Effector memory CD4-positive, alpha-beta T cell (primary cell): Measurements from ENCODE around the gene SSBP4.

ENCODE experiments used
- DNase-seq, 3 donors: peaks; one replicate each; pipeline ENCODE4 v3.0.0-alpha.2; 2020
- H3K27ac ChIP-seq: 2 replicates; pipeline ENCODE4 v1.7.0; 2013; ENCODE audit warnings: mild to moderate bottlenecking, low read length, moderate library complexity; ENCODE audit not compliant: insufficient read depth, poor library complexity, severe bottlenecking
- H3K27me3 ChIP-seq: replicated peaks from 2 replicates; pipeline ENCODE4 v1.7.0; 2013; ENCODE audit warnings: mild to moderate bottlenecking, low read length; ENCODE audit not compliant: insufficient read depth, control insufficient read depth, poor library complexity, severe bottlenecking
- H3K36me3 ChIP-seq: 2 replicates; pipeline ENCODE4 v1.7.0; 2013; ENCODE audit warnings: mild to moderate bottlenecking, low read length, moderate library complexity; ENCODE audit not compliant: control insufficient read depth, insufficient read depth
- H3K4me1 ChIP-seq: 2 replicates; pipeline ENCODE4 v1.7.0; 2013; ENCODE audit warnings: low read length, mild to moderate bottlenecking; ENCODE audit not compliant: control insufficient read depth, insufficient read depth, poor library complexity, severe bottlenecking
- H3K4me3 ChIP-seq: 2 replicates; pipeline ENCODE4 v1.7.0; 2013; ENCODE audit warnings: low read length, low read depth, mild to moderate bottlenecking; ENCODE audit not compliant: insufficient read depth, poor library complexity, severe bottlenecking
- H3K9me3 ChIP-seq: 2 replicates; pipeline ENCODE4 v1.7.0; 2013; ENCODE audit warnings: mild to moderate bottlenecking, low read length, moderate library complexity; ENCODE audit not compliant: control insufficient read depth

SSBP4 gene

DNA sequence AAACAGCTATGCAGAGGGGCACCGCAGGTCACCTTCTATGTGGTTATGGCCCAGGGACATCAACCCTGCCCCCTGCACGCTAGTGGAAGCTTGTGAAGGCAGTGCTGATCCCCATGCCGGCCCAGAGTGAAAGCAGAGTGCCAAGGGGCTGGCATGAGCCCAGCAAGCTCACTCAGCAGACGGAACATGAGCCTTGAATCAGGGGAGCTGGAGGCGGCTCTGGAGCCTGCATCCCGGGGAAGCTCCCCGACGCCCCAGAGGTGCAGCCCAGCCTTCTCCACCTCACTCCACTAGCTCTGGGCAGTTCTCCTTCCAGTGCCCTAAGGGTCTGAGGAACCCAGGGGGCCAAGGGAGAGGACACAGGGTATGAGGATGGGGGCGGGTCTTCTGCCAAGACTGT is 37.8 kb downstream of the SSBP4 start:
- DNase-seq = no peak
- no peak overlapping the region for H3K27ac ChIP-seq
- H3K4me1 ChIP-seq = no peaks in the 10 kb centered on the region
- no peaks in the 10 kb centered on the region for H3K9me3 ChIP-seq
- H3K4me3 ChIP-seq = no peak overlapping the region
- H3K36me3 ChIP-seq = peaks cover 59% of the 10 kb centered on the region
- no peaks in the 10 kb centered on the region for H3K27me3 ChIP-seq

DNA sequence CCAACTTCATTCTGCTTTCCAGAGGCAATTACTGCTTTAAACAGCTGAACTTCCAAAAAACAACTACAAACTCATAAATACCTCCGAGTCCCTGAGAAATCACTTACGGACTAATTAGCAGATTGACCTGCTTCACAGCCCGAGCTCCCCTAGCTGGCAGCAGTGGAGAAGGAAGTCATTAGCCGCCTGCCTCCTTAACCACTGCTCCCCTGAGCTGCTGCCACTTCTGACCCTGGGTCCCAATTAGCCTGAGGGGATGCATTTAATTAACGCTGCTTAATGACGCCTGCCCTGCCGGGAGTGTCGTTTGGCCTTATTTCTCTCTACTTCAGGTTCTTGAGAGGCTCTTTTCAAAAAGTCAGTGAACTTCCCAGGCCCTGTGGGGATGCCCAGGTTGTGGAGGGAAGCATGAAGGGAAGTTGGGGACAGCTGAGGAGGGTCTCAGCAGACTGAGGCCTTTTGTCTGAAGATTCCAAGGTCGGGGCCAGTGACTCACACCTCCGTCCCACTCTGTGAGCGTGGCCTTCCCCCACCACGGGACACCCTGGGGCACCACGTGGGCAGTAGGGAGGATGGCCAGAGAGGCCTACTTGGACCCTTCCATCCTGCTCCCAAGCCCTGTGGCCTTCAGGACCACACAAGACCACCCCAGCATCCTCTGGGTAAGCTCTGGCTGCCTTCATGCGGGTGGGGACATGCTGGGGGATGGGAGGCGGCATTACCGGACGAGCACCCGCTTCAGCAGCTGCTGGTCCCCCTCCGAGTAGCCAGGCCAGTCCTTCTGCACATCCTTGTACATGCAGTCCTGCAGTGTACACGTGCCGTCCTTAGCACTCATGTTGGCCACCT is 38.5 kb downstream of the SSBP4 start:
- DNase-seq = no peak
- Histone ChIP-seq H3K9me3 (no peaks in the 10 kb centered on the region), H3K36me3 (peaks cover 56% of the 10 kb centered on the region), H3K27ac (no peak overlapping the region), H3K4me1 (no peaks in the 10 kb centered on the region), H3K4me3 (no peak overlapping the region), H3K27me3 (no peaks in the 10 kb centered on the region)

DNA sequence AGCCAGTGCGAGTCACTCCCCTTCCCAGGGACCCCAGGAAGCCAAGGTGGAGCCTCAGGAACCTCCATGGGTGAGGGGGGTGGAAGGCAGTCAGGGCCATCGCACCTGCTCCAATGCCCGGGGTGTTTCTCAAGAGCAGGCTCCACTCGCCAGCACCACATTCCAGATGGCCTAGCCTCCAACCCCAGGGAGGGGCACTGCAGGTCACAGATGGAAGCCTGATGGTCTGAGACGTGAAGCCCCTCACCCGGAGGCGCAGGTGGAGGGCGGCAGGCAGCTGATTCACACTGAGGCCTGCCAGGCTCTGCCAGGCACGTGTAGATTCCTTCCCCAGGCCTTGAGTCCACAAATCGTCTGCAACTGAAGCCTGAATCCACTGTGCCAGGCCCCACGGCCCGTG is 41.7 kb downstream of the SSBP4 start:
- H3K9me3 ChIP-seq = no peaks in the 10 kb centered on the region
- DNase-seq = no peak
- H3K36me3 ChIP-seq = peaks cover 74% of the 10 kb centered on the region
- H3K4me3 ChIP-seq = no peak overlapping the region
- H3K27me3 ChIP-seq = no peaks in the 10 kb centered on the region
- no peak overlapping the region for H3K27ac ChIP-seq
- H3K4me1 ChIP-seq = no peaks in the 10 kb centered on the region

DNA sequence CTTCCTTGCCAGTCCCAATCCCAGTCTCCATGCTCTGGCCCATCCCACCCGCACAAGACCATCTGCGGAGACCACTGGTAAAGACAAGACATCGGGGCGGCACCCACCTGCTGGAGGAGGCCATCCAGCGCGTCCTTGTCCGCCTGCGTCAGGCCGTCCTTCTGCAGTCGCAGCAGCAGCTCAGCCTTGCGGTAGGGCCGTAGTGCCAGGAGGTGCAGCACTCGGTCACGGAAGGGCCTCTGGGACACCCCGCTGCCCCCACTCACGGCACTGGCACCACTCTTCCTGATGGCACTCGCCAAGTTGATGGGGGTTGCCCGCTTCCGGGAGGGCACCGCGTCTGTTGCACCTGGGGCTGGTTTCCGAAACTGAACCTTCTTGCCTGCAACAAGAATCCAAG is 42.3 kb downstream of the SSBP4 start:
- Histone ChIP-seq H3K9me3 (no peaks in the 10 kb centered on the region), H3K4me3 (no peak overlapping the region), H3K4me1 (no peaks in the 10 kb centered on the region), H3K36me3 (peaks cover 69% of the 10 kb centered on the region), H3K27ac (no peak overlapping the region), H3K27me3 (no peaks in the 10 kb centered on the region)
- no peak for DNase-seq

DNA sequence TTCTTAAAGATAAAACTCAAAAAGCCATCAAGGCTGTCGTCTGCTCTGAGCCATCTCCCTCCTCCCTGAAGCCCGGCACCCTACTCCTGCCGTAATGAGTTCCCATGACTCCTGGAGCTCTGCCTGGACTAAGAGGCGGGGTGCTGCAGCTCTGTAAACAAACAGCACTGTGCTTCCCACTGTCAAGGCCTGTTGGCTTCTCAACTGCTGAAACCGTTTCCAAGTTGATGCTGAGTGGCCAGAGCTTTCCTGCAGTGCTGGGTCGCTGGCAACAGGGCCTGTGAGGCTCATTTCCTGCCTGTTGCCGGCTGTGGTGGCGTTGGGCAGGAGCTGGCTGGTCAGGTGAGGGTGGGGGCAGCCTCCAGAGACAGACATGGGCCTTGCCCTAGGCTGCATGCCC is 45.4 kb downstream of the SSBP4 start:
- Histone ChIP-seq H3K9me3 (no peaks in the 10 kb centered on the region), H3K36me3 (peaks cover 41% of the 10 kb centered on the region), H3K27me3 (no peaks in the 10 kb centered on the region), H3K27ac (no peak overlapping the region), H3K4me1 (no peaks in the 10 kb centered on the region), H3K4me3 (no peak overlapping the region)
- no peak for DNase-seq

DNA sequence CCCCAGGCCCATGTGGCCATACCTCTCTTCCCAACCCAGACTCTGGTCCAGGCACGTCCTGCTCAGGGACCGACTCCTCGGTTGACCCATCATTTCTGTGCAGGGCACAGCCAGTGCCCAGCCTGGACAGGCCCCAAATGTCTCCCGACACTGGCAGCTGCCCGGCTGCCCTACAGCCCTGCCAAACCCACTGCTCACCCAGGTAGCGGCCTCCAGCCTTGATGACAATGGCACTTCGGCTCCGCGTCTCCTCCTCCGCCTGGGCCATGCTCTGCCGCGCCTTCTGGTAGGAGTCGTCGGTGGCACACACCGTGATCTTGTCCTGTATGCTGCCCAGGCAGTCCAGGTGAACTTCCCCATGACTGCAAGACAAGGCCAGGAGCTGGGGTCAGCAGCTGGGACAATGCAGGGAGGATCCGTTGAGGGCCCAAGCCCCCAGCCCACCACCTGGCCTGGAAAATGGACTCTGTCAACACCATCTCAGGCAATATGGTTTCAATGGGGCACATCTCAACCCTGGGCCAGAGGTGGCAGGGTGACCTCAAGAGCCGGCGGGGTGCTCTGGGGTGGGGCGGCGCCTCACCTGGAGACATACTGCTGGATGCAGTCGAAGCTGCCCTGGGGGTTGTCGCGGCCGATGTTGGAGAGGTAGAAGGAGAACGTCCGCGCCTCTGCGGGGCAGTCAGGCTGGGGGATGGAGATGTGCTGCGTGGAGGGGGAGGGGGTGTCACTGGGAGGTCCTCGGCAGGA is 46.2 kb downstream of the SSBP4 start:
- Histone ChIP-seq H3K27me3 (no peaks in the 10 kb centered on the region), H3K4me3 (no peak overlapping the region), H3K4me1 (no peaks in the 10 kb centered on the region), H3K27ac (no peak overlapping the region), H3K9me3 (no peaks in the 10 kb centered on the region), H3K36me3 (peaks cover 36% of the 10 kb centered on the region)
- no peak for DNase-seq

DNA sequence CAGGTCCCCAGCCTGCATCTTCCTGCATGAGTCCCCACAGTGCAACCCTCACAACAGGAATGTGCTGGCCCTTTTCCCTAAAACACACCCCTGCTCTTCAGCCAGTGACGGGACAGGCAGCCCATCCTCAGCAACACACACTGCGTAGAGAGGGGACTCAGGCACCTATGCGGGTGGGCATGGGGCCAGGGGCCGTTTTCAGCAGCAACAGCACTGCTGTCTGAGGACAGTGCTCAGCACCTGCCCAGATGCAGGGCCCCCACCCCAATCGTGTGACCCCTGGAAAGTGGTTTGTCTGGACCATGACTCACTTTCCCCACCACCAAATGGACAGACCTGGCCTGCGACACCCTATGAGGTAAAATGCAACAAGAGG is 46.8 kb downstream of the SSBP4 start:
- no peak overlapping the region for H3K4me3 ChIP-seq
- no peaks in the 10 kb centered on the region for H3K27me3 ChIP-seq
- no peak overlapping the region for H3K27ac ChIP-seq
- H3K9me3 ChIP-seq = no peaks in the 10 kb centered on the region
- no peak for DNase-seq
- no peaks in the 10 kb centered on the region for H3K4me1 ChIP-seq
- peaks cover 35% of the 10 kb centered on the region for H3K36me3 ChIP-seq

DNA sequence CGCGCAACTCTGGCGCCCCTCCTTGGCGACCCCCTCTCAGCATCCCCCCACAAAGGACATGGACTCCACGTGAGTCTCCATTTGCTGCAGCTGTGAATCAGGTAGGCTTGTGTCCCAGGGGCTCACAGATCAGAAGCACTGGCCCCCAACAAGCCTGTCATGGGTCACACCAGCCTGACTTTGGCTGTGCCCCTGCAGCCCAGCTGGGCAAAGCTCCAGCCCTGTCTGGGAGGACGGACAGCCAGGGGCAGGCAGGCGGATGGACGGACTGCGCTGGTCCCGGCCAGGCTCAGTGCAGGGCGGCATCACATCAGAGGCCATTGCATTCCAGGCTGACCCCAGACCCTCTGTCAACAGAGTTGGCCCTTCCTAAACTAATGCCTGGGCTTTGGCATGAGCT is 47.2 kb downstream of the SSBP4 start:
- H3K27me3 ChIP-seq = no peaks in the 10 kb centered on the region
- no peak overlapping the region for H3K27ac ChIP-seq
- H3K36me3 ChIP-seq = peaks cover 36% of the 10 kb centered on the region
- H3K4me3 ChIP-seq = no peak overlapping the region
- no peaks in the 10 kb centered on the region for H3K9me3 ChIP-seq
- no peaks in the 10 kb centered on the region for H3K4me1 ChIP-seq
- DNase-seq = no peak

DNA sequence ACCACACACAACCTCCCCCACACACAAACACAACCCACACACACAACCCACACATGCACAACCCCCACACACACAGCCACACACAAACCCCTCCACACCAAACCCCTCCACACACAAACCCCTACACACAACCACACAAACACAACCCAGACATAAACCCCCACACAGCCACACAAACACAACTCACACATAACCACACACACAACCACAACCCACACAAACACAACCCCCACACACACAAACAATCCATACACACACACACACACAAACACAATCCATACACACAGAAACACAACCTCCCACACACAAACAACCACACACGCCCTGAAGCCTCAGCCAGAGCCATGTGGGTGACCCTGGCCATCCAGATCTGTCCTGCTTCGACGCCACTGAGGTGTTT is 48.8 kb downstream of the SSBP4 start:
- Histone ChIP-seq H3K9me3 (no peaks in the 10 kb centered on the region), H3K36me3 (peaks cover 37% of the 10 kb centered on the region), H3K27me3 (no peaks in the 10 kb centered on the region), H3K4me3 (no peak overlapping the region), H3K27ac (no peak overlapping the region), H3K4me1 (no peaks in the 10 kb centered on the region)
- no peak for DNase-seq

DNA sequence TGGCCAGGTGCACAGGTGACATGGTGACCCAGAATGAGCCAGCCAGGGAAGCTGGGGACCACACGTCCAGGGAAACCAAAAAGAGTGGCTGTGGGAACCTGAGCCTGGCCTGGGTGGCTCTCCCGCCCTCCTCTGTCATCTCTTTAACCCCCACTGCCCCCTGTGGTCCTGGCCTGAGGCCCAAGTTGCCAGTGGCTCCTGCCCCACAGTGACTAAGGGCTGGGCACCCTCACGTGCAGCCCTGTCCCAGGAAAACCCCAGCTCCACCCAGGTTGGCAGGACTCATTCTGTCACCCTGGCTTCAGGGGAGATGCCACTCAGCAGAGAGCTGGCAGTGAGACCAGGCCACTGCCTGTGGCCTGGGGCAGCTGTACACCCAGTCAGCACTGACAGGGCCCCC is 49.3 kb downstream of the SSBP4 start:
- Histone ChIP-seq H3K27ac (no peak overlapping the region), H3K36me3 (peaks cover 37% of the 10 kb centered on the region), H3K27me3 (no peaks in the 10 kb centered on the region), H3K9me3 (no peaks in the 10 kb centered on the region), H3K4me1 (no peaks in the 10 kb centered on the region), H3K4me3 (no peak overlapping the region)
- no peak for DNase-seq
